HepG2 (cell line): ENCODE results near the gene NFRKB. TPM values are rescaled to one million over a fixed set of nuclear protein-coding genes. Genes with fewer than 3 reads are reported as not detected.

Experiments used
- ARNTL ChIP-seq: sonication (generic); formaldehyde crosslinking; IDR thresholded peaks from 2 replicates; pipeline ENCODE4 v1.4.0; 2020; ENCODE audit warnings: mild to moderate bottlenecking, missing genetic modification reagents
- NFE2L1 ChIP-seq: sonication (generic); formaldehyde crosslinking; IDR thresholded peaks from 2 replicates; pipeline ENCODE4 v1.4.0; 2020; ENCODE audit warnings: missing genetic modification reagents, mild to moderate bottlenecking, borderline replicate concordance
- NR2F2 ChIP-seq: IDR thresholded peaks from 2 replicates; pipeline ENCODE4 v1.6.1; 2012; ENCODE audit warnings: low read depth, inconsistent platforms, borderline replicate concordance
- SALL2 ChIP-seq: sonication (generic); formaldehyde crosslinking; IDR thresholded peaks from 2 replicates; pipeline ENCODE4 v1.8.1; 2023; ENCODE audit warnings: mild to moderate bottlenecking, missing genetic modification reagents, inconsistent platforms
- SAP130 ChIP-seq: IDR thresholded peaks from 2 replicates; pipeline ENCODE4 v1.6.1; 2016; ENCODE audit warnings: low read depth
- SRSF9 ChIP-seq: fragments of 200-400 bp; formaldehyde crosslinking; IDR thresholded peaks from 2 replicates; pipeline ENCODE4 v1.6.1; 2018; ENCODE audit warnings: borderline replicate concordance, mild to moderate bottlenecking, low read depth, low read length; ENCODE audit not compliant: insufficient read depth, poor library complexity, severe bottlenecking
- ZNF232 ChIP-seq: sonication (generic); formaldehyde crosslinking; IDR thresholded peaks from 2 replicates; pipeline ENCODE4 v1.4.0; 2020; ENCODE audit warnings: missing genetic modification reagents, borderline replicate concordance
- ZNF329 ChIP-seq: sonication (generic); formaldehyde crosslinking; IDR thresholded peaks from 2 replicates; pipeline ENCODE4 v1.9.0; 2021; ENCODE audit warnings: low read depth, mild to moderate bottlenecking, missing genetic modification reagents
- ZNF720 ChIP-seq: sonication (generic); formaldehyde crosslinking; IDR thresholded peaks from 2 replicates; pipeline ENCODE4 v1.4.0; 2020; ENCODE audit warnings: missing genetic modification reagents
- ZNF737 ChIP-seq: sonication (generic); formaldehyde crosslinking; IDR thresholded peaks from 2 replicates; pipeline ENCODE4 v1.5.0; 2020; ENCODE audit warnings: missing genetic modification reagents, mild to moderate bottlenecking, borderline replicate concordance
- polyA plus RNA-seq, 8 experiments: library from polyadenylated mRNA; depleted of rRNA in 3 of 8; stranded (reverse) in 7 of 8; unstranded in 1 of 8; fragments of >200 nt; fragmentation: Illumina TruSeq in 4 of 8; extraction: Trizol in 4 of 8; gene quantifications; 2 replicates each; pipeline versions ENCODE4 v1.2.1 to v1.2.3, GENCODE V29; 2011 to 2016; ENCODE audit warnings: low read depth in 4 of 8, missing spikeins in 1 of 8, mixed read lengths in 1 of 8; ENCODE audit not compliant: insufficient read depth in 1 of 8
- total RNA-seq, 5 experiments: library from RNA; depleted of rRNA; stranded (reverse); fragments of >200 nt; fragmentation: Illumina TruSeq; extraction: Trizol; gene quantifications; 2 replicates each; pipeline ENCODE4 v1.2.3, GENCODE V29; 2016; ENCODE audit warnings: low read depth in 1 of 5
- TF ChIP-seq, protein P1 (sequence below): sonication (generic); formaldehyde crosslinking; conservative IDR thresholded peaks from 2 replicates; pipeline ENCODE4 v1.8.0; 2022; ENCODE audit warnings: low read depth, missing genetic modification reagents
- TF ChIP-seq, protein P2 (sequence below): sonication (generic); formaldehyde crosslinking; IDR thresholded peaks from one replicate; pipeline ENCODE4 v1.5.1; 2020; ENCODE audit warnings: mild to moderate bottlenecking, missing genetic modification reagents; ENCODE audit errors: not compliant biosample characterization
- TF ChIP-seq, protein P3 (sequence below): IDR thresholded peaks from 2 replicates; pipeline ENCODE4 v1.6.1; 2012; ENCODE audit warnings: low read depth, low read length, improper control_type of control experiment
- TF ChIP-seq, protein P4 (sequence below): sonication (generic); formaldehyde crosslinking; conservative IDR thresholded peaks from 2 replicates; pipeline ENCODE4 v1.4.0; 2020; ENCODE audit warnings: missing genetic modification reagents

The NFRKB gene
- total and polyA plus RNA-seq, 2 of the 13 experiments (the other 11 are each of a cell fraction or from before 2014, with no cell fraction given), result 22.9 to 23.7 TPM

DNA sequence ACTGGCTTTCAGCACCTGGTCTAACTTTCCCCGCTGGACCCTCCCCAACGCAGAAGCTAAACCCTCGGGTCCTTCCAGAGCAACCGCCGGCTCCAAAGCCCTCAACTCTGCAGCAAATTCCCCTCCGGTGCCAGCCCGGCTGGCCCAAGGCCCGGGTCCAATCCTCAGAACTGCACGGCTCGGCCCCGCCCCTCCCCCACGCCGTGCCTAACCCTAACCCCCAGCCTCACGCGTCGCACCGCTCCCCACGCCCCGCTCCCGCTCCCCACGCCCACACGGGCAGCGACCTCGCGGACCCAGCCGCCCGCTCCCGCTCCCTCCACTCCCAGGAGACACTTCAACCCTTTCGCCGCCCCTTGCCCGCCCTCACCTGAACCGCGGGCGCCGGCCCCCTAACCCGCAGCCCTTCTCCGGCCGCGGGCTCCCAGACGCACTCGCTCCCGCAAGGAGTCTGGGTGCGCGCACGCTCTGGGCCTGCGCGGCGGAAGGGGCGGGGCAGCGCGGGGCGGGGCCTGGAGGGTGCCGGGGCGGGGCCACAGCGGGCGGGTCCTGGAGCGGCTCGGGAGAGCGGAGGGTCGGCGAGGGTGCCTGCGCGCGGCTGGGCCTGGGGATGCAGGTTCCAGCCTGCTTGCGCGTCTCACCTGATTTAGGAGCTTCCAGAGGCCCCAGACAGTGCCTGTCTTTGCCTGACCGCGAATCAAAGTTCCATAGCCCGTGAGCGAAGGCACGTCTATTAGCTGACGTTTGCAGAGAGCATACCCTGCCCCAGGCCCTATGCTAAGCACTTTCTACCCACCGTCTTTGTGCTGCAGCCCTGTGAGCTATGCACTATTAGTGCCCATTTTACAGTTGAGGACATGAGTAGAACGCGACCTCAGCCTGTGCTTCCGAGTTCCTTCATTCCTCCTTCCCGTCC, at the start of gene NFRKB (continued):
- TF ChIP-seq ZNF329 (CRISPR knock-in tag) (peak; percentile 64; the same call in 1 of the 2 replicates), NFE2L1 (CRISPR knock-in tag) (no peak), SALL2 (CRISPR knock-in tag) (peak; percentile 63; the same call in 1 of the 2 replicates), ARNTL (no peak), SRSF9 (no peak), NR2F2 (no peak; the same call in 1 of the 2 replicates), ZNF720 (CRISPR knock-in tag) (no peak), ZNF737 (CRISPR knock-in tag) (no peak), SAP130 (CRISPR knock-in tag) (peak; percentile 59), ZNF232 (0 out of 2 replicates have a peak, but pooled peaks have one; percentile 44)
- TF ChIP-seq, protein P1, sequence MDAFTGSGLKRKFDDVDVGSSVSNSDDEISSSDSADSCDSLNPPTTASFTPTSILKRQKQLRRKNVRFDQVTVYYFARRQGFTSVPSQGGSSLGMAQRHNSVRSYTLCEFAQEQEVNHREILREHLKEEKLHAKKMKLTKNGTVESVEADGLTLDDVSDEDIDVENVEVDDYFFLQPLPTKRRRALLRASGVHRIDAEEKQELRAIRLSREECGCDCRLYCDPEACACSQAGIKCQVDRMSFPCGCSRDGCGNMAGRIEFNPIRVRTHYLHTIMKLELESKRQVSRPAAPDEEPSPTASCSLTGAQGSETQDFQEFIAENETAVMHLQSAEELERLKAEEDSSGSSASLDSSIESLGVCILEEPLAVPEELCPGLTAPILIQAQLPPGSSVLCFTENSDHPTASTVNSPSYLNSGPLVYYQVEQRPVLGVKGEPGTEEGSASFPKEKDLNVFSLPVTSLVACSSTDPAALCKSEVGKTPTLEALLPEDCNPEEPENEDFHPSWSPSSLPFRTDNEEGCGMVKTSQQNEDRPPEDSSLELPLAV, result no peak
- TF ChIP-seq, protein P2, sequence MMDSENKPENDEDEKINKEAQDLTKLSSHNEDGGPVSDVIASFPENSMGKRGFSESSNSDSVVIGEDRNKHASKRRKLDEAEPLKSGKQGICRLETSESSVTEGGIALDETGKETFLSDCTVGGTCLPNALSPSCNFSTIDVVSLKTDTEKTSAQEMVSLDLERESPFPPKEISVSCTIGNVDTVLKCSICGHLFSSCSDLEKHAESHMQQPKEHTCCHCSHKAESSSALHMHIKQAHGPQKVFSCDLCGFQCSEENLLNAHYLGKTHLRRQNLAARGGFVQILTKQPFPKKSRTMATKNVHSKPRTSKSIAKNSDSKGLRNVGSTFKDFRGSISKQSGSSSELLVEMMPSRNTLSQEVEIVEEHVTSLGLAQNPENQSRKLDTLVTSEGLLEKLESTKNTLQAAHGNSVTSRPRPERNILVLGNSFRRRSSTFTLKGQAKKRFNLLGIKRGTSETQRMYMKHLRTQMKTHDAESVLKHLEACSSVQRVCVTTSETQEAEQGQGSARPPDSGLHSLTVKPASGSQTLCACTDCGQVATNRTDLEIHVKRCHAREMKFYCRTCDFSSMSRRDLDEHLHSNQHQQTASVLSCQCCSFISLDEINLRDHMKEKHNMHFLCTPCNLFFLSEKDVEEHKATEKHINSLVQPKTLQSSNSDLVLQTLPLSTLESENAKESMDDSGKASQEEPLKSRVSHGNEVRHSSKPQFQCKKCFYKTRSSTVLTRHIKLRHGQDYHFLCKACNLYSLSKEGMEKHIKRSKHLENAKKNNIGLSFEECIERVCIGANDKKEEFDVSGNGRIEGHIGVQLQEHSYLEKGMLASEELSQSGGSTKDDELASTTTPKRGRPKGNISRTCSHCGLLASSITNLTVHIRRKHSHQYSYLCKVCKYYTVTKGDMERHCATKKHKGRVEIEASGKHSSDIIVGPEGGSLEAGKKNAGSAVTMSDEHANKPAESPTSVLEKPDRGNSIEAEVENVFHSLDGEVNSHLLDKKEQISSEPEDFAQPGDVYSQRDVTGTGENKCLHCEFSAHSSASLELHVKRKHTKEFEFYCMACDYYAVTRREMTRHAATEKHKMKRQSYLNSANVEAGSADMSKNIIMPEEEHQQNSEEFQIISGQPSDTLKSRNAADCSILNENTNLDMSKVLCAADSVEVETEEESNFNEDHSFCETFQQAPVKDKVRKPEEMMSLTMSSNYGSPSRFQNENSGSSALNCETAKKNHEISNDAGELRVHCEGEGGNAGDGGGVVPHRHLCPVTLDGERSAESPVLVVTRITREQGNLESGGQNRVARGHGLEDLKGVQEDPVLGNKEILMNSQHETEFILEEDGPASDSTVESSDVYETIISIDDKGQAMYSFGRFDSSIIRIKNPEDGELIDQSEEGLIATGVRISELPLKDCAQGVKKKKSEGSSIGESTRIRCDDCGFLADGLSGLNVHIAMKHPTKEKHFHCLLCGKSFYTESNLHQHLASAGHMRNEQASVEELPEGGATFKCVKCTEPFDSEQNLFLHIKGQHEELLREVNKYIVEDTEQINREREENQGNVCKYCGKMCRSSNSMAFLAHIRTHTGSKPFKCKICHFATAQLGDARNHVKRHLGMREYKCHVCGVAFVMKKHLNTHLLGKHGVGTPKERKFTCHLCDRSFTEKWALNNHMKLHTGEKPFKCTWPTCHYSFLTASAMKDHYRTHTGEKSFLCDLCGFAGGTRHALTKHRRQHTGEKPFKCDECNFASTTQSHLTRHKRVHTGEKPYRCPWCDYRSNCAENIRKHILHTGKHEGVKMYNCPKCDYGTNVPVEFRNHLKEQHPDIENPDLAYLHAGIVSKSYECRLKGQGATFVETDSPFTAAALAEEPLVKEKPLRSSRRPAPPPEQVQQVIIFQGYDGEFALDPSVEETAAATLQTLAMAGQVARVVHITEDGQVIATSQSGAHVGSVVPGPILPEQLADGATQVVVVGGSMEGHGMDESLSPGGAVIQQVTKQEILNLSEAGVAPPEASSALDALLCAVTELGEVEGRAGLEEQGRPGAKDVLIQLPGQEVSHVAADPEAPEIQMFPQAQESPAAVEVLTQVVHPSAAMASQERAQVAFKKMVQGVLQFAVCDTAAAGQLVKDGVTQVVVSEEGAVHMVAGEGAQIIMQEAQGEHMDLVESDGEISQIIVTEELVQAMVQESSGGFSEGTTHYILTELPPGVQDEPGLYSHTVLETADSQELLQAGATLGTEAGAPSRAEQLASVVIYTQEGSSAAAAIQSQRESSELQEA (CRISPR knock-in tag), result no peak
- TF ChIP-seq, protein P3, sequence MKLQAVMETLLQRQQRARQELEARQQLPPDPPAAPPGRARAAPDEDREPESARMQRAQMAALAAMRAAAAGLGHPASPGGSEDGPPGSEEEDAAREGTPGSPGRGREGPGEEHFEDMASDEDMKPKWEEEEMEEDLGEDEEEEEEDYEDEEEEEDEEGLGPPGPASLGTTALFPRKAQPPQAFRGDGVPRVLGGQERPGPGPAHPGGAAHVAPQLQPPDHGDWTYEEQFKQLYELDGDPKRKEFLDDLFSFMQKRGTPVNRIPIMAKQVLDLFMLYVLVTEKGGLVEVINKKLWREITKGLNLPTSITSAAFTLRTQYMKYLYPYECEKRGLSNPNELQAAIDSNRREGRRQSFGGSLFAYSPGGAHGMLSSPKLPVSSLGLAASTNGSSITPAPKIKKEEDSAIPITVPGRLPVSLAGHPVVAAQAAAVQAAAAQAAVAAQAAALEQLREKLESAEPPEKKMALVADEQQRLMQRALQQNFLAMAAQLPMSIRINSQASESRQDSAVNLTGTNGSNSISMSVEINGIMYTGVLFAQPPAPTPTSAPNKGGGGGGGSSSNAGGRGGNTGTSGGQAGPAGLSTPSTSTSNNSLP, result no peak
- TF ChIP-seq, protein P4, sequence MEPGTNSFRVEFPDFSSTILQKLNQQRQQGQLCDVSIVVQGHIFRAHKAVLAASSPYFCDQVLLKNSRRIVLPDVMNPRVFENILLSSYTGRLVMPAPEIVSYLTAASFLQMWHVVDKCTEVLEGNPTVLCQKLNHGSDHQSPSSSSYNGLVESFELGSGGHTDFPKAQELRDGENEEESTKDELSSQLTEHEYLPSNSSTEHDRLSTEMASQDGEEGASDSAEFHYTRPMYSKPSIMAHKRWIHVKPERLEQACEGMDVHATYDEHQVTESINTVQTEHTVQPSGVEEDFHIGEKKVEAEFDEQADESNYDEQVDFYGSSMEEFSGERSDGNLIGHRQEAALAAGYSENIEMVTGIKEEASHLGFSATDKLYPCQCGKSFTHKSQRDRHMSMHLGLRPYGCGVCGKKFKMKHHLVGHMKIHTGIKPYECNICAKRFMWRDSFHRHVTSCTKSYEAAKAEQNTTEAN (CRISPR knock-in tag), result peak; percentile 25; the same call in 1 of the 2 replicates
